Stimulated activated CD4-positive, alpha-beta T cell treated with anti-CD3 and anti-CD28 coated beads, Interleukin-1b, Interleukin-23, amount 100 ng/mL, for 1 hour (primary cell): Measurements from ENCODE around the gene ZFPL1.
"Not testable (repeated sequence)": the region's sequence is repeated elsewhere in the genome, so short reads cannot be mapped to it uniquely, and the experiment has no call there.

Source experiments
- DNase-seq, 2 donors: peaks; one replicate each; pipeline ENCODE4 v3.0.0-alpha.2; 2020; ENCODE audit warnings: low read depth in 2 of 2

The ZFPL1 gene

GRCh38 chr11:65113839-65114238 is 29.8 kb downstream of the ZFPL1 start:
- DNase-seq, result no peak

DNA sequence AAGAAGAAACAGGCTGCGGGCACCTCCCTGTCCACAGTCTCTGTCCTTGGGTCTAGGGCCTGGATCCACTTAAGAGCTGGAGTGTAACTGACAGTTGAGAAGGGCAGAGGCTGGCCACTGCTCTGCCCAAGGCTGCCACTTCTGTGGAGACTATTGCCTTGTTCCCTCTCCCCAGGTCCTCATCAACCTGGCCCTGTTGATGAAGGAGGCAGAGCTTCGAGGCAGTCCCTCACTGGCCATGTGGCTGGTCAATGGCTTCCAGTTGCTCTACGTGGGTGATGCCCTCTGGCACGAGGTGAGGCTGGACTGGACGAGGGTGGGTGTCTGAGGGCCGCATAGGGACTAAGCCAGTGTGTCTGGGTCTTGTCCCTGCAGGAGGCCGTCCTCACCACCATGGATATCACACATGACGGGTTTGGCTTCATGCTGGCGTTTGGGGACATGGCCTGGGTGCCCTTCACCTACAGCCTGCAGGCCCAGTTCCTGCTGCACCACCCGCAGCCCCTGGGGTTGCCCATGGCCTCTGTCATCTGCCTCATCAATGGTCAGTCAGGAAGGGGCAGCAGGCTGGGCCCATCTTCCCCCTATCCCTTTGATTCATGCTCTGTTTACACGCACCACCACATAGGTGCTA is 30.6 kb downstream of the ZFPL1 start:
- DNase-seq, result no peak

- no peak for DNase-seq
Measured at GRCh38 chr11:65115361-65116082, 31.5 kb downstream of the ZFPL1 start.

- DNase-seq, result no peak
Measured at GRCh38 chr11:65116370-65117205, 32.6 kb downstream of the ZFPL1 start.

GRCh38 chr11:65117206-65118096 is 33.4 kb downstream of the ZFPL1 start, which contains the start of gene ZNHIT2:
Gene ZNHIT2, minus strand, starts transcription at chr11:65117701. Its CDS starts 48 bp downstream, at chr11:65117653.
- peak; percentile 99 to 100 for DNase-seq

GRCh38 chr11:65118097-65118837 is 34.2 kb downstream of the ZFPL1 start:
- no peak for DNase-seq

GRCh38 chr11:65118891-65119669 is 35.1 kb downstream of the ZFPL1 start:
- DNase-seq, result not testable (repeated sequence)

- DNase-seq, result no peak
Measured at GRCh38 chr11:65119670-65119995, 35.6 kb downstream of the ZFPL1 start.

DNA sequence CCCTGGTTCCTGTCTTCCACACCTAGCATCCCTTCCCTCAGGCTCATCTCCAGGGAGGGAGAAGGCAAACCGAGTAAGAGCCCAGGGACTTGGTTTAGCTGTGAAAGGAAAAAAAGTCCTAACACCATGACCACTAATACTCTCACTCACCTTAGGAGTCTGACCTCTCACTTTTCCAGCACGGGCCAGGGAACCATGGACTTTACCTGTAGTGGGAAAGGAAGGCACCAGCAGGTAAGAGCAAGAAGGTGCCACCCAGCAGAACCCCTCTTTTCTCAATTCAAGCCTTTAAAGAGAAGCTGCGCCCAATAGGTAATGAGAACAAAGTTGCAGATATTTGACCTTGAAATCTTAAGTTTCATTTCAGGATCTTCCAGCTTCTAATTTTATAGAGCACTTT is 36.8 kb downstream of the ZFPL1 start:
- no peak for DNase-seq

DNA sequence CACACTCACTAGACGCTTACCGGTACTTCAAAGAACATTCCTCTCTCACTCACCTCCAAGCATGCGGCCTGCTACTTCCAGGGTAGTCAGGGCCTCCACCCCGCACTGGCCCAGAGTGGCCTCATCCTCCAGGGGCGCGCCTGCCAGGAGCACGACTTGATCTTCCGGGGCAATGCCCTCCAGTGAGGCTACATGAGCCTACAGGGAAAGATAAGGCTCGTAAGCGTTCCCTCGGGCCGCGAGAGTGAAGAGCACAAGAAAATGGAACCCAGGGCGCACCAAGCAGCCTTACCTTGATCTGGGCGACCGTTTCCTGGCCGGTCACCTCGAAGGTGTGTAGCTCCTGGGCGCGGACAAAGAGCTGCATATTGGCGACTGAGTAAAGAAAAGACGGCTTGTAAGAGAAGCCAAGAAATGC is 37.4 kb downstream of the ZFPL1 start:
- no peak for DNase-seq

- peak; percentile 96 to 97 for DNase-seq
Measured at GRCh38 chr11:65121865-65122696, 38.1 kb downstream of the ZFPL1 start, which contains the start of the genes FAU and MRPL49. Gene FAU, minus strand, starts transcription at chr11:65122134. Its CDS starts 321 bp downstream, at chr11:65121813. Gene MRPL49, plus strand, starts transcription at chr11:65122321. Its CDS starts 26 bp downstream, at chr11:65122347.

DNA sequence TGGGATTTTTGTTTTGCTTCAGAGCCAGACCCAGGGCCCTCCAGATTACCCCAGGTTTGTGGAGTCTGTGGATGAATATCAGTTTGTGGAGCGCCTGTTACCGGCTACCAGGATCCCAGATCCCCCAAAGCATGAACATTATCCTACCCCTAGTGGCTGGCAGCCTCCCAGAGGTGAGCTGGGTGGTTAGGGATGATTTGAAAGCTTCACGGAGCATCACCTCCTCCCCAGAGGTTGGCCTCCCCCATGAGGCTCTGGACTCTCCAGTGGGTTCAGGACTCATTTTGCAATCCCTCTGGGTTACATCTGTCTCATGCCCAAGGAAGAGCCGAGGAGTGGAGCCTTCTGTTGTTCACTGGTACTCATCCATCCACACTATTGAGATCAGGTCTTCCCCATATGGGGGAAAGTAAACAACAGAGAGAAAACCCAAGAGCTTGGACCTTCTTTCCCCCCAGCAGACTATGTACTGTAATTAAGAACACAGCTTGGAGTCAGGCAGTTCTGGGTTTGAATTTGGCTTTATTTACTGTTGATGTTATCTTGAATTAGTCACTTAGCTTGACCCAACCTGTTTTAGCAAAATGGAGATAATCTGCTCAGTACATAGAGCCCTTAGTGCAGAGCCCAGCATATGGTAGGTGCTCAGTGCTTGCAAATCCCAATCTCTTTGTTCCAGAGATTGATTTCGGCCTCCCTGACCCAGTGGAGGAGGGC is 40.6 kb downstream of the ZFPL1 start:
- DNase-seq, result no peak

DNA sequence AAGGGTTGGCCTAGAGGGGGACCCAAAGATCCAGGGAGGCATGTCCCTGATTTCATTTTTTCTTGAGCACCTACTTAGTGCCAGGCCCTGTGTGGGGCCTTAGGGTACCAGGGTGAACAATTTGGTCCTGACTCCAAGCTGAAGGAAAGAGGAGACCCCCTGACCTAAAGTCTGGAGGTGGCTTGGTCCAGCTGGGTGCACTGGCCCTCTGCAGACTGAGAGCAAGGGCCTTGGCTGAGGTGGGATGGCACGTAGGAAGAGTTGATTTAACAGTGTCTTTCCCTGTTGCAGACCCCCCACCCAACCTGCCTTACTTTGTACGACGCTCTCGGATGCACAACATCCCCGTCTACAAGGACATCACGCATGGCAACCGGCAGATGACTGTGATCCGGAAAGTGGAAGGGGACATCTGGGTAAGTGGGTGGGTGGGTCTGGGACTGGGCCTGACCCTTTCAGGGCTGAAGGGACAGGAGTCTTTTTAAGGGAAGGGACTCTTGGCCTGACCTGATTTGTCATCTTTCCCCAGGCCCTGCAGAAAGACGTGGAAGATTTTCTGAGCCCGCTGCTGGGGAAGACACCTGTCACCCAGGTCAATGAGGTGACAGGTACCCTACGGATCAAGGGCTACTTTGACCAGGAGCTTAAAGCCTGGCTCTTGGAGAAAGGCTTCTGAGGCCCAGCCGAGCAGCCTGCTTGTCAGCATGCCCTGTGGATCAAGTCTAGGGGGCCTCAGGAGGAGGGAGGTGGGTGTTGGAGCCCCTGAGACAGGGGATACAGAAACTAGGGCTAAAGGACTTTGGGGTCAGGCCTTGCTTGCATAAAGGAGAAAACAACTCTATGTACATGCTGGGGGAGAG is 41.4 kb downstream of the ZFPL1 start:
- no peak for DNase-seq

DNA sequence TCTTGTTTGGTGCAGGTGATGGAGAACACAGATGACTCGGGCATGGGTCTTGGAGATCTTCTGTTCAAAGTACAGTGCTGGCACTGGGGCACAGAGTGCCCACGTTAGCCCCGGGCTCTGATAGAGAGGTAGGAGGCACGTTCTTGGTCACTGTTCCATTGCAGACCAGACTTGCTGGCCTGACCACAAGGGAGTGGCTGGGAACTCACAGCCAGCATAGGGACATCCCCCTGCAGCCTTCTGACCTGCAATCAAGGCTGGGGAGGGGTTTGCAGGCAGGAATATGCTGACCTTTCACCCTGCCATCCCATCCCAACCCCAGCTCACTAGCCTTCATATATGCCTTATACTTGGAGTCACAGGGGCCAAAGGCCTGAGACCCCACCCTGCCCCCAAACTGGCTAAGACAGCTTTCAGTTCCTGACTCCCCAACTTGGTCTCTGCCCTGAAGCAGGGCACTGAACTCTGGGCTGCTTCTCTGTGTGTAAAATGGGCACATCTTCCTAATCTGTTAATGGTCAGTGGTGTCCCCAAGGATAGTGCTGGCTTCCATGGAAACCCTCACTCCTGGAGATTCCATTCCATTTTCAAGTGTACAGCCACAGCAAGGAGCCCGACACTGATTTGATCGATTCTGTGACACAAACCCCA is 42.7 kb downstream of the ZFPL1 start:
- no peak for DNase-seq

DNA sequence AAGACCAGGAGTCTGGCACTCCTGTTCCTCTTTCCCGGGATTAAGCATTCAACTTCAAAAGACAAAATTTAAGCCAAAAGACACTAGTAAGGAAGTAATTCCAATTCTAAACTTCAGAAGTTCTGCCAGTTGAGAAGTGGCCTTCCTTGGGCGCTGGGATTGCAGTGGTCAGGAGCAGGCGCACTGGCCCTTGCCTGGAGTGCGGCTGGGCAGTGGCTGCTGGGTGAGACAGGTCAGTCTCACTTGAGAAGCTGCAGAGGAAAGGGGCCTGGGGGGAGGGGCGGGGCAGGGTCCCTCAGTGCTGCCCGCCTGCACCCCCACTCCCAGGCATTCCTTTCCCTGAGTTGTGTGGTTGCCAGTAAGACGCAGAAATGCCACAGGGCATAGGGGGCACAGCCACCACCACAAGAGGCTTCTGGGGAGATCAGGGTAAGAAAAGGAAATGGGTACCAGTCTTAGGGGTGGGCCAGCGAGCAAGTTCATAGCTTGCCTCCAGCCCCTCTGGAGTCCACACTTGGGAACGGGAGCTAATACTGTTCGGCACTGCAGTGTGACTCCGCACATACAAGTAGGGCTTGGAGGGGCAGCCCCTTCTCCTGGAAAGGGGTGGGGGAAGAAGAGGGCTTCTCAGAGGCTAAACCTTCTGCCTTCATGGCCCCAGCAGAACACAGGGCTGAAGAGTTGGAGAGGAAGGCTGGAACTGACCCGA is 43.6 kb downstream of the ZFPL1 start:
- no peak for DNase-seq
